GM13976 (cell line): Measurements from ENCODE around the gene MEGF11.
A peak's percentile ranks its signal among the peaks of the same experiment; 100 is the strongest.

Experiments used
- DNase-seq: peaks from one replicate; pipeline ENCODE4 v3.0.0; 2012; ENCODE audit warnings: low spot score
- CTCF ChIP-seq: IDR thresholded peaks from 2 replicates; pipeline ENCODE4 v1.5.1; 2012; ENCODE audit warnings: borderline replicate concordance, mild to moderate bottlenecking; ENCODE audit not compliant: insufficient read depth; ENCODE audit errors: extremely low read depth, missing control alignments, control extremely low read depth
- in situ Hi-C: fragments of 300-500 bp; cut with MboI; formaldehyde crosslinking; loops from one replicate; pipeline ENCODE4 v1.12.0; 2022; ENCODE audit warnings: low sequenced_read_pairs, mixed read lengths, inconsistent platforms; ENCODE audit not compliant: unreplicated experiment

MEGF11 gene

GRCh38 chr15:66293419-66294156 lies 40.0 kb upstream of the MEGF11 start, which contains the start of gene DIS3L:
Gene DIS3L (plus strand): TSS chr15:66293568. CDS start chr15:66293597, 29 bp downstream.
- in situ Hi-C loops, result no loop called here
- peak; percentile 88 for DNase-seq
- no peak for TF ChIP-seq CTCF

GRCh38 chr15:66292571-66293418 lies 39.2 kb upstream of the MEGF11 start:
- in situ Hi-C loops, result no loop called here
- no peak for DNase-seq
- no peak for TF ChIP-seq CTCF

GRCh38 chr15:66291816-66292570 lies 38.4 kb upstream of the MEGF11 start:
- in situ Hi-C loops, result no loop called here
- DNase-seq, result no peak
- no peak for TF ChIP-seq CTCF

GRCh38 chr15:66290518-66290917 lies 37.0 kb upstream of the MEGF11 start:
- TF ChIP-seq CTCF, result no peak
- in situ Hi-C loops, result no loop called here
- no peak for DNase-seq

GRCh38 chr15:66290007-66290406 lies 36.5 kb upstream of the MEGF11 start:
- no peak for DNase-seq
- no peak for TF ChIP-seq CTCF
- in situ Hi-C loops, result no loop called here

GRCh38 chr15:66288551-66289185 lies 35.1 kb upstream of the MEGF11 start:
- TF ChIP-seq CTCF, result no peak
- in situ Hi-C loops, result no loop called here
- DNase-seq, result no peak
